K562 (cell line): ENCODE measurements around the gene ZNF546.
"Not testable (repeated sequence)": the region's sequence is repeated elsewhere in the genome, so short reads cannot be mapped to it uniquely, and the experiment has no call there.

Experiments
- E2F1 ChIP-seq: sonication (generic); formaldehyde crosslinking; IDR thresholded peaks from 2 replicates; pipeline ENCODE4 v1.8.1; 2023; ENCODE audit warnings: mild to moderate bottlenecking, missing genetic modification reagents, moderate library complexity
- GABPA ChIP-seq: fragments of 200-800 bp; sonication (Bioruptor generic); conservative IDR thresholded peaks from 2 replicates; pipeline ENCODE4 v1.6.1; 2016; ENCODE audit warnings: low read depth, missing genetic modification characterization, missing compliant biosample characterization
- JUNB ChIP-seq: fragments of 450-650 bp; formaldehyde crosslinking; conservative IDR thresholded peaks from 2 replicates; pipeline ENCODE4 v1.4.0; 2020; ENCODE audit warnings: mild to moderate bottlenecking
- MAX ChIP-seq: sonication (generic); formaldehyde crosslinking; IDR thresholded peaks from 2 replicates; pipeline ENCODE4 v1.9.0; 2022; ENCODE audit warnings: mild to moderate bottlenecking, missing genetic modification reagents
- NBN ChIP-seq: fragments of 450-650 bp; IDR thresholded peaks from 2 replicates; pipeline ENCODE4 v1.6.1; 2016; ENCODE audit warnings: low read depth, mild to moderate bottlenecking
- POLR2A ChIP-seq: fragments of 450-650 bp; conservative IDR thresholded peaks from 2 replicates; pipeline ENCODE4 v1.6.1; 2016
- REST ChIP-seq, 2 experiments: fragments of 450-650 bp; formaldehyde crosslinking in 1 of 2; IDR thresholded peaks; 2 replicates each; pipeline versions ENCODE4 v1.4.0 to v1.6.1; 2014 to 2020; ENCODE audit warnings: mild to moderate bottlenecking in 2 of 2, borderline replicate concordance in 1 of 2, low read depth in 1 of 2
- SP2 ChIP-seq: IDR thresholded peaks from 2 replicates; pipeline ENCODE4 v1.6.1; 2011; ENCODE audit warnings: mild to moderate bottlenecking, low read depth, low read length, moderate library complexity; ENCODE audit not compliant: poor library complexity, severe bottlenecking; ENCODE audit errors: extremely low read depth
- SRSF1 ChIP-seq: fragments of 200-400 bp; formaldehyde crosslinking; IDR thresholded peaks from 2 replicates; pipeline ENCODE4 v1.6.1; 2017; ENCODE audit warnings: mild to moderate bottlenecking, low read depth, low read length, moderate library complexity
- ZBTB7A ChIP-seq: IDR thresholded peaks from 2 replicates; pipeline ENCODE4 v1.6.1; 2011; ENCODE audit warnings: low read depth, mild to moderate bottlenecking, low read length, moderate library complexity, borderline replicate concordance; ENCODE audit not compliant: control insufficient read depth
- ZNF263 ChIP-seq: sonication (generic); formaldehyde crosslinking; IDR thresholded peaks from 2 replicates; pipeline ENCODE4 v1.8.0; 2022; ENCODE audit warnings: mild to moderate bottlenecking, missing genetic modification reagents, borderline replicate concordance
- ZNF384 ChIP-seq: IDR thresholded peaks from 2 replicates; pipeline ENCODE4 v1.6.1; 2012; ENCODE audit warnings: low read depth, low read length, improper control_type of control experiment
- TF ChIP-seq, protein P1 (sequence below), 3 experiments: IDR thresholded peaks in 2 of 3; conservative IDR thresholded peaks in 1 of 3; 2 replicates each; pipeline ENCODE4 v1.5.1; 2011 to 2012; ENCODE audit warnings: low read length in 3 of 3, mild to moderate bottlenecking in 3 of 3, control low read depth in 2 of 3, improper control_type of control experiment in 1 of 3, inconsistent platforms in 1 of 3, low read depth in 1 of 3, mixed read lengths in 1 of 3, moderate library complexity in 1 of 3; ENCODE audit not compliant: insufficient read depth in 2 of 3
- TF ChIP-seq, protein P2 (sequence below): fragments of 250-450 bp; sonication (Bioruptor Pico); IDR thresholded peaks from 2 replicates; pipeline ENCODE4 v1.5.0; 2021; ENCODE audit warnings: mild to moderate bottlenecking, borderline replicate concordance

DNA sequence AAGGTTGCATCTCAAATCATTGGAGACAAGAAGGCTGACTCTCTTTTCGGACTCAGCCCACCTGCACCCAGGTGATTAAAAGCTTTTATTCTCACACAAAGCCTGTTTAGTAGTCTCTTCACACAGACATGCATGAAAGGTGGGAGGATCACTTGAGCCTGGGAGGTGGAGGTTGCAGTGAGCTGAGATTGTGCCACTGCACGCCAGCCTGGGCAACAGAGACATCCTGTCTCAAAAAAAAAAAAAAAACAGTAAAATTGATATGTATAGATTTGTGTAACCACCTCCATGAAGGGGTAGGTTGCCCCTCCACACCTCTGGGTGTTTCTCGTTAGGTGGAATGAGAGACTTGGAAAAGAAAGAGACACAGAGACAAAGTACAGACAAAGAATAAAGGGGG, 37.9 kb upstream of the ZNF546 start:
- not testable (repeated sequence) for TF ChIP-seq POLR2A; JUNB (CRISPR knock-in tag); ZBTB7A; GABPA (tag); SP2; NBN; E2F1 (CRISPR knock-in tag); SRSF1; ZNF263 (CRISPR knock-in tag); REST (IDR thresholded peaks at IDR 0.05; ENCODE audit: borderline replicate concordance); REST (CRISPR knock-in tag; IDR thresholded peaks at IDR 0.05; ENCODE audit: low read depth); MAX (CRISPR knock-in tag); ZNF384
- TF ChIP-seq, protein P1, sequence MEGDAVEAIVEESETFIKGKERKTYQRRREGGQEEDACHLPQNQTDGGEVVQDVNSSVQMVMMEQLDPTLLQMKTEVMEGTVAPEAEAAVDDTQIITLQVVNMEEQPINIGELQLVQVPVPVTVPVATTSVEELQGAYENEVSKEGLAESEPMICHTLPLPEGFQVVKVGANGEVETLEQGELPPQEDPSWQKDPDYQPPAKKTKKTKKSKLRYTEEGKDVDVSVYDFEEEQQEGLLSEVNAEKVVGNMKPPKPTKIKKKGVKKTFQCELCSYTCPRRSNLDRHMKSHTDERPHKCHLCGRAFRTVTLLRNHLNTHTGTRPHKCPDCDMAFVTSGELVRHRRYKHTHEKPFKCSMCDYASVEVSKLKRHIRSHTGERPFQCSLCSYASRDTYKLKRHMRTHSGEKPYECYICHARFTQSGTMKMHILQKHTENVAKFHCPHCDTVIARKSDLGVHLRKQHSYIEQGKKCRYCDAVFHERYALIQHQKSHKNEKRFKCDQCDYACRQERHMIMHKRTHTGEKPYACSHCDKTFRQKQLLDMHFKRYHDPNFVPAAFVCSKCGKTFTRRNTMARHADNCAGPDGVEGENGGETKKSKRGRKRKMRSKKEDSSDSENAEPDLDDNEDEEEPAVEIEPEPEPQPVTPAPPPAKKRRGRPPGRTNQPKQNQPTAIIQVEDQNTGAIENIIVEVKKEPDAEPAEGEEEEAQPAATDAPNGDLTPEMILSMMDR (IDR thresholded peaks at IDR 0.05 in 2 of 3, conservative IDR thresholded peaks at IDR 0.05 in 1 of 3; ENCODE audit: insufficient read depth in 2 of 3, low read depth in 1 of 3, low read length in 3 of 3): not testable (repeated sequence)
- TF ChIP-seq, protein P2, sequence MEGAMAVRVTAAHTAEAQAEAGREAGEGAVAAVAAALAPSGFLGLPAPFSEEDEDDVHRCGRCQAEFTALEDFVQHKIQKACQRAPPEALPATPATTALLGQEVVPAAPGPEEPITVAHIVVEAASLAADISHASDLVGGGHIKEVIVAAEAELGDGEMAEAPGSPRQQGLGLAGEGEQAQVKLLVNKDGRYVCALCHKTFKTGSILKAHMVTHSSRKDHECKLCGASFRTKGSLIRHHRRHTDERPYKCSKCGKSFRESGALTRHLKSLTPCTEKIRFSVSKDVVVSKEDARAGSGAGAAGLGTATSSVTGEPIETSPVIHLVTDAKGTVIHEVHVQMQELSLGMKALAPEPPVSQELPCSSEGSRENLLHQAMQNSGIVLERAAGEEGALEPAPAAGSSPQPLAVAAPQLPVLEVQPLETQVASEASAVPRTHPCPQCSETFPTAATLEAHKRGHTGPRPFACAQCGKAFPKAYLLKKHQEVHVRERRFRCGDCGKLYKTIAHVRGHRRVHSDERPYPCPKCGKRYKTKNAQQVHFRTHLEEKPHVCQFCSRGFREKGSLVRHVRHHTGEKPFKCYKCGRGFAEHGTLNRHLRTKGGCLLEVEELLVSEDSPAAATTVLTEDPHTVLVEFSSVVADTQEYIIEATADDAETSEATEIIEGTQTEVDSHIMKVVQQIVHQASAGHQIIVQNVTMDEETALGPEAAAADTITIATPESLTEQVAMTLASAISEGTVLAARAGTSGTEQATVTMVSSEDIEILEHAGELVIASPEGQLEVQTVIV: not testable (repeated sequence)
